GM12878 (cell line): ENCODE results near the gene PLXNB3. TPM values are rescaled to one million over a fixed set of nuclear protein-coding genes. Genes with fewer than 3 reads are reported as not detected.

Experiments
- ATAC-seq: fragments of 200-7000 bp; cut with Tn5 transposase; 3 replicates; pipeline ENCODE4 v1.9.1; 2020; ENCODE audit warnings: mild to moderate bottlenecking, moderate library complexity
- BruUV-seq: library from RNA; stranded (reverse); fragments of 400-500 nt; replicated peaks from 2 replicates; lab custom pipeline; 2021; lab: Mats Ljungman, UMichigan
- CTCF ChIA-PET: fragments of 300-600 bp; sonication (Branson Sonifier 250); formaldehyde crosslinking; extraction: SDS; loops from one replicate; lab custom pipeline; 2021; ENCODE audit warnings: inconsistent platforms; lab: Yijun Ruan, JAX
- POLR2A ChIA-PET: fragments of 350-600 bp; formaldehyde crosslinking; extraction: SDS; loops from one replicate; lab custom pipeline; 2021; ENCODE audit warnings: inconsistent platforms; lab: Charles Lee
- RAD21 ChIA-PET: fragments of 300-600 bp; sonication (Branson Sonifier 250); formaldehyde crosslinking; loops from one replicate; lab custom pipeline; 2023; ENCODE audit warnings: antibody characterized with exemption; ENCODE audit not compliant: unreplicated experiment; lab: Charles Lee
- SMC1A ChIA-PET: fragments of 300-600 bp; sonication (Branson Sonifier 250); formaldehyde crosslinking; loops from one replicate; lab custom pipeline; 2023; ENCODE audit not compliant: unreplicated experiment, uncharacterized antibody; lab: Charles Lee
- DNase-seq: peaks from one replicate; pipeline ENCODE4 v3.0.0-alpha.2; 2011; ENCODE audit warnings: low read depth, low spot score
- FAIRE-seq: peaks from 3 replicates; lab custom pipeline; 2011; peaks lifted over from hg19 to GRCh38; lab: Jason Lieb, UNC
- H2AFZ ChIP-seq: 2 replicates; pipeline ENCODE4 v1.6.0; 2011; ENCODE audit warnings: low read depth, low read length, control low read depth; ENCODE audit not compliant: control insufficient read depth
- H3K27ac ChIP-seq: 2 replicates; pipeline ENCODE4 v1.5.1; 2011; ENCODE audit warnings: control low read depth; ENCODE audit not compliant: control insufficient read depth, insufficient read depth
- H3K27me3 ChIP-seq, 2 experiments: replicated peaks in 1 of 2; 2 replicates each; pipeline versions ENCODE4 v1.6.0 to v1.6.1; 2011; ENCODE audit warnings: low read length in 1 of 2; ENCODE audit not compliant: control insufficient read depth in 2 of 2, insufficient read depth in 2 of 2
- H3K36me3 ChIP-seq, 2 experiments: 2 replicates each; pipeline ENCODE4 v1.5.1; 2011; ENCODE audit warnings: low read length in 1 of 2; ENCODE audit not compliant: control insufficient read depth in 2 of 2, insufficient read depth in 2 of 2
- H3K4me1 ChIP-seq: 2 replicates; pipeline ENCODE4 v1.6.1; 2011; ENCODE audit warnings: mild to moderate bottlenecking, low read length, moderate library complexity, mixed read lengths; ENCODE audit not compliant: control insufficient read depth, insufficient read depth
- H3K4me2 ChIP-seq: 2 replicates; pipeline ENCODE4 v1.6.0; 2011; ENCODE audit warnings: control low read depth; ENCODE audit not compliant: control insufficient read depth, insufficient read depth
- H3K4me3 ChIP-seq: fragments of 200-600 bp; sonication (generic); 2 replicates; pipeline ENCODE4 v1.5.1; 2016
- H3K79me2 ChIP-seq: 2 replicates; pipeline ENCODE4 v1.6.0; 2011; ENCODE audit warnings: low read length; ENCODE audit not compliant: control insufficient read depth, insufficient read depth
- H3K9ac ChIP-seq: 2 replicates; pipeline ENCODE4 v1.8.0; 2011; ENCODE audit warnings: low read length, control low read depth, mixed read lengths; ENCODE audit not compliant: control insufficient read depth, insufficient read depth
- H3K9me3 ChIP-seq: replicated peaks from 3 replicates; pipeline ENCODE4 v1.5.1; 2011; ENCODE audit warnings: mild to moderate bottlenecking, low read length; ENCODE audit not compliant: control insufficient read depth, insufficient read depth
- H4K20me1 ChIP-seq: 2 replicates; pipeline ENCODE4 v1.6.0; 2011; ENCODE audit not compliant: control insufficient read depth, insufficient read depth
- CHD1 ChIP-seq: IDR thresholded peaks from 2 replicates; pipeline ENCODE4 v1.6.1; 2012; ENCODE audit warnings: low read depth, low read length, improper control_type of control experiment
- E4F1 ChIP-seq: fragments of 450-650 bp; IDR thresholded peaks from 2 replicates; pipeline ENCODE4 v1.6.1; 2018; ENCODE audit warnings: borderline replicate concordance, mild to moderate bottlenecking; ENCODE audit not compliant: partially characterized antibody
- EP300 ChIP-seq, 2 experiments: fragments of 150-350 bp in 1 of 2; IDR thresholded peaks; 2 replicates each; pipeline ENCODE4 v1.6.1; 2011 to 2012; ENCODE audit warnings: low read depth in 2 of 2, low read length in 2 of 2, borderline replicate concordance in 1 of 2, improper control_type of control experiment in 1 of 2, inconsistent platforms in 1 of 2; ENCODE audit not compliant: control insufficient read depth in 1 of 2
- ESRRA ChIP-seq: IDR thresholded peaks from 2 replicates; pipeline ENCODE4 v1.6.1; 2012; ENCODE audit warnings: mild to moderate bottlenecking, low read length, improper control_type of control experiment
- IKZF1 ChIP-seq: fragments of 450-650 bp; conservative IDR thresholded peaks from 2 replicates; pipeline ENCODE4 v1.6.1; 2017; ENCODE audit warnings: antibody characterized with exemption, mild to moderate bottlenecking
- MEF2B ChIP-seq: fragments of 450-650 bp; IDR thresholded peaks from 2 replicates; pipeline ENCODE4 v1.6.1; 2018; ENCODE audit warnings: mild to moderate bottlenecking, moderate library complexity; ENCODE audit not compliant: partially characterized antibody, poor library complexity, severe bottlenecking
- MLLT1 ChIP-seq: fragments of 450-650 bp; IDR thresholded peaks from 2 replicates; pipeline ENCODE4 v1.6.1; 2016; ENCODE audit warnings: mild to moderate bottlenecking
- MTA2 ChIP-seq: fragments of 450-650 bp; IDR thresholded peaks from 2 replicates; pipeline ENCODE4 v1.6.1; 2016; ENCODE audit warnings: low read depth, mild to moderate bottlenecking, moderate library complexity
- NBN ChIP-seq: fragments of 450-650 bp; IDR thresholded peaks from 2 replicates; pipeline ENCODE4 v1.6.1; 2016
- POLR2AphosphoS5 ChIP-seq: IDR thresholded peaks from 2 replicates; pipeline ENCODE4 v1.6.1; 2011; ENCODE audit warnings: mild to moderate bottlenecking, low read length, inconsistent platforms
- RBBP5 ChIP-seq: fragments of 200-600 bp; sonication (generic); conservative IDR thresholded peaks from 2 replicates; pipeline ENCODE4 v1.6.1; 2016
- SMAD1 ChIP-seq: fragments of 450-650 bp; IDR thresholded peaks from 2 replicates; pipeline ENCODE4 v1.6.1; 2018; ENCODE audit warnings: mild to moderate bottlenecking, low read depth; ENCODE audit not compliant: partially characterized antibody
- ZNF217 ChIP-seq: fragments of 450-650 bp; IDR thresholded peaks from 2 replicates; pipeline ENCODE4 v1.6.1; 2017; ENCODE audit warnings: antibody characterized with exemption, mild to moderate bottlenecking
- ZNF24 ChIP-seq: fragments of 450-650 bp; IDR thresholded peaks from 2 replicates; pipeline ENCODE4 v1.6.1; 2017; ENCODE audit warnings: antibody characterized with exemption, mild to moderate bottlenecking
- WGBS: methylation state at CpG from one replicate; pipeline ENCODE4 v1.1.6; 2016; ENCODE audit warnings: low lambda C conversion rate; ENCODE audit not compliant: insufficient replicate concordance, insufficient coverage; ENCODE audit errors: missing lambda C conversion rate; 5-methylcytosine and 5-hydroxymethylcytosine counted together
- in situ Hi-C: fragments of 300-500 bp; cut with MboI; formaldehyde crosslinking; loops from 9 replicates; pipeline ENCODE4 v1.14.3; 2018; ENCODE audit warnings: mixed read lengths
- intact Hi-C: fragments of 100-400 bp; cut with micrococcal nuclease; formaldehyde crosslinking; loops from one replicate; pipeline ENCODE4 v1.14.2; 2022; ENCODE audit not compliant: unreplicated experiment
- polyA plus RNA-seq, 11 experiments: library from polyadenylated mRNA; depleted of rRNA in 4 of 11; unstranded in 6 of 11; stranded (reverse) in 5 of 11; fragments of >200 nt; fragmentation: Nextera tagmentation in 4 of 11; fragmentation: Illumina TruSeq in 1 of 11; extraction: Ambion mirVana in 4 of 11; extraction: Trizol in 1 of 11; gene quantifications; 1 replicate in 1 of 11; 2 replicates in 10 of 11; pipeline versions ENCODE4 v1.2.1 to v1.2.3, GENCODE V29; 2011 to 2016; ENCODE audit warnings: inconsistent platforms in 2 of 11, missing spikeins in 2 of 11, low read depth in 1 of 11
- total RNA-seq, 4 experiments: library from RNA; depleted of rRNA in 3 of 4; stranded (reverse); fragments of >200 nt in 3 of 4; fragmentation: Illumina TruSeq in 1 of 4; extraction: Trizol in 1 of 4; gene quantifications; 2 replicates each; pipeline versions ENCODE4 v1.2.1 to v1.2.3, GENCODE V29; 2013 to 2021

The PLXNB3 gene
- total and polyA plus RNA-seq, 10 of the 15 experiments (the other 5 are each of a cell fraction or from before 2014, with no cell fraction given): 0.06 to 0.68 (median 0.19) TPM; not detected in 4

DNA sequence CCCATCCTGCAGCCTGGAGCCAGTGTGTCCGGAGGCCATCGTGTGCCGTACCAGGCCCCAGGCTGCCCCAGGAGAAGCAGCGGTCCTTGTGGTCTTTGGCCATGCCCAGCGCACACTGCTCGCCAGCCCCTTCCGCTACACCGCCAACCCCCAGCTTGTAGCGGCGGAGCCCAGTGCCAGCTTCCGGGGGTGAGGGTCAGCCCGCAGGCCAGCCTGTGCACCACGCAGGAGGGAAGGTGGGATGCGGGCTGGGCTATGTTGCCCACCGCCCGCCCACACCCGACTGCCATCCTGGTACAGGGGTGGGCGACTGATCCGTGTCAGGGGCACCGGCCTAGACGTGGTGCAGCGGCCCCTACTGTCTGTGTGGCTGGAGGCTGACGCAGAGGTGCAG, 9.2 kb downstream of the PLXNB3 start:
- no peak overlapping the region for H3K27ac ChIP-seq
- ATAC-seq (no peak), FAIRE-seq (no peak), DNase-seq (no peak)
- no peaks in the 10 kb centered on the region for H3K79me2 ChIP-seq
- H3K4me3 ChIP-seq: no peak overlapping the region
- ChIA-PET SMC1A (no interaction called here), CTCF (no interaction called here), RAD21 (no interaction called here), POLR2A (no interaction called here)
- H3K36me3 ChIP-seq: no peaks in the 10 kb centered on the region
- in situ Hi-C loops: no loop called here
- WGBS: 79% methylated on average over 16 of the region's 23 CpGs
- H3K9me3 ChIP-seq: no peaks in the 10 kb centered on the region; the same call in 2 of the 3 replicates
- no peak overlapping the region for H3K4me2 ChIP-seq
- no peaks in the 10 kb centered on the region for H3K27me3 ChIP-seq
- no TSS peak for BruUV-seq
- intact Hi-C loops: no loop called here
- no peak for TF ChIP-seq IKZF1
- no peak for TF ChIP-seq MTA2
- no peak for TF ChIP-seq RBBP5
- TF ChIP-seq SMAD1: no peak
- no peak for TF ChIP-seq ZNF217
- no peak for TF ChIP-seq MEF2B
- no peak for TF ChIP-seq POLR2AphosphoS5
- TF ChIP-seq EP300 (IDR thresholded peaks at IDR 0.05; ENCODE audit: borderline replicate concordance in 1 of 2, control insufficient read depth in 1 of 2, low read depth in 2 of 2, low read length in 2 of 2): no peak
- TF ChIP-seq ZNF24: no peak
- TF ChIP-seq ESRRA: no peak
- no peak for TF ChIP-seq NBN
- TF ChIP-seq CHD1: no peak
- TF ChIP-seq E4F1: no peak
- TF ChIP-seq MLLT1: no peak
- H4K20me1 ChIP-seq: no peaks in the 10 kb centered on the region
- no peak overlapping the region for H2AFZ ChIP-seq
- no peak overlapping the region for H3K9ac ChIP-seq
- no peaks in the 10 kb centered on the region for H3K4me1 ChIP-seq
